HCT116 (cell line): ENCODE data around the gene DPEP3. TPM values are rescaled to one million over a fixed set of nuclear protein-coding genes. Genes with fewer than 3 reads are reported as not detected.

ENCODE experiments used
- ATAC-seq: fragments of 200-7000 bp; cut with Tn5 transposase; 2 replicates; pipeline ENCODE4 v1.9.1; 2020; ENCODE audit warnings: mild to moderate bottlenecking, moderate library complexity
- BruUV-seq: library from RNA; stranded (reverse); fragments of 400-500 nt; replicated peaks from 2 replicates; lab custom pipeline; 2021; lab: Mats Ljungman, UMichigan
- CTCF ChIA-PET: fragments of 300-600 bp; sonication (Branson Sonifier 250); formaldehyde crosslinking; loops from one replicate; lab custom pipeline; 2021; ENCODE audit warnings: antibody characterized with exemption; lab: Charles Lee
- POLR2A ChIA-PET: fragments of 300-600, 350-600 bp; sonication (Branson Sonifier 250); formaldehyde crosslinking; loops from one replicate; lab custom pipeline; 2021; ENCODE audit warnings: antibody characterized with exemption; lab: Charles Lee
- RAD21 ChIA-PET, 2 experiments: fragments of 300-600 bp; sonication (Branson Sonifier 250); formaldehyde crosslinking; loops; one replicate each; lab custom pipeline; 2023; ENCODE audit warnings: low total read pairs in 2 of 2; ENCODE audit not compliant: uncharacterized antibody in 2 of 2, unreplicated experiment in 2 of 2, low non-redundant PET in 1 of 2; lab: Charles Lee
- DNase-seq: peaks from one replicate; pipeline ENCODE4 v3.0.0-alpha.2; 2010; ENCODE audit warnings: low read depth, low spot score
- H2AFZ ChIP-seq: fragments of 200-600 bp; shearing (Covaris generic), sonication (generic); 2 replicates; pipeline ENCODE4 v1.6.1; 2017; ENCODE audit warnings: low read depth, mixed run types, mixed read lengths, antibody characterized with exemption, low read length; ENCODE audit not compliant: poor library complexity, severe bottlenecking
- H3K27ac ChIP-seq: 2 replicates; pipeline ENCODE4 v1.5.1; 2012; ENCODE audit warnings: low read depth, low read length
- H3K27me3 ChIP-seq: fragments of 200-600 bp; sonication (generic); 2 replicates; pipeline ENCODE4 v1.6.1; 2016; ENCODE audit warnings: mixed run types, low read length, mixed read lengths; ENCODE audit not compliant: insufficient read depth
- H3K36me3 ChIP-seq, 2 experiments: fragments of 200-500 bp in 1 of 2; fragments of 200-600 bp in 1 of 2; sonication (Bioruptor generic) in 1 of 2; sonication (generic) in 1 of 2; 2 replicates each; pipeline versions ENCODE4 v1.5.1 to v1.6.1; 2014 to 2016; ENCODE audit warnings: low read length in 2 of 2, inconsistent platforms in 1 of 2, mixed read lengths in 1 of 2, mixed run types in 1 of 2; ENCODE audit not compliant: insufficient read depth in 2 of 2, control insufficient read depth in 1 of 2
- H3K4me1 ChIP-seq, 2 experiments: fragments of 200-600 bp in 1 of 2; sonication (generic) in 1 of 2; 2 replicates each; pipeline versions ENCODE4 v1.5.1 to v1.6.1; 2012 to 2017; ENCODE audit warnings: low read length in 2 of 2, inconsistent platforms in 1 of 2, mild to moderate bottlenecking in 1 of 2, mixed read lengths in 1 of 2, mixed run types in 1 of 2, moderate library complexity in 1 of 2; ENCODE audit not compliant: insufficient read depth in 2 of 2, control insufficient read depth in 1 of 2
- H3K4me2 ChIP-seq: fragments of 200-600 bp; sonication (generic); 2 replicates; pipeline ENCODE4 v1.6.1; 2017; ENCODE audit warnings: mixed run types, low read length, mixed read lengths
- H3K4me3 ChIP-seq, 2 experiments: fragments of 200-600 bp in 1 of 2; sonication (generic) in 1 of 2; replicated peaks in 1 of 2; 2 replicates each; pipeline ENCODE4 v1.5.1; 2011 to 2016; ENCODE audit warnings: low read length in 2 of 2, control low read depth in 1 of 2, low read depth in 1 of 2, mild to moderate bottlenecking in 1 of 2, mixed read lengths in 1 of 2, mixed run types in 1 of 2
- H3K79me2 ChIP-seq: fragments of 200-600 bp; sonication (generic); 2 replicates; pipeline ENCODE4 v1.6.1; 2017; ENCODE audit warnings: mild to moderate bottlenecking, mixed run types, low read length, moderate library complexity, mixed read lengths; ENCODE audit not compliant: insufficient read depth
- H3K9ac ChIP-seq: fragments of 200-600 bp; sonication (generic); 2 replicates; pipeline ENCODE4 v1.6.1; 2016; ENCODE audit warnings: low read length, mixed read lengths
- H3K9me2 ChIP-seq: fragments of 200-600 bp; sonication (generic), shearing (Covaris generic); 2 replicates; pipeline ENCODE4 v1.6.1; 2017; ENCODE audit warnings: mixed run types, mild to moderate bottlenecking, moderate library complexity; ENCODE audit not compliant: insufficient read depth
- H3K9me3 ChIP-seq, 2 experiments: fragments of 200-500 bp in 1 of 2; fragments of 200-600 bp in 1 of 2; sonication (Bioruptor generic) in 1 of 2; sonication (generic) in 1 of 2; 2 replicates each; pipeline ENCODE4 v1.6.1; 2014 to 2017; ENCODE audit warnings: low read length in 2 of 2, mixed read lengths in 2 of 2, inconsistent platforms in 1 of 2, low read depth in 1 of 2, mild to moderate bottlenecking in 1 of 2, mixed run types in 1 of 2, moderate library complexity in 1 of 2; ENCODE audit not compliant: control insufficient read depth in 1 of 2, insufficient read depth in 1 of 2
- H4K20me1 ChIP-seq: fragments of 200-600 bp; sonication (generic), shearing (Covaris generic); 2 replicates; pipeline ENCODE4 v1.6.1; 2017; ENCODE audit warnings: mixed run types, mild to moderate bottlenecking, moderate library complexity; ENCODE audit not compliant: insufficient read depth
- CEBPB ChIP-seq: IDR thresholded peaks from 2 replicates; pipeline ENCODE4 v1.6.1; 2012; ENCODE audit warnings: low read depth
- EGR1 ChIP-seq: IDR thresholded peaks from 2 replicates; pipeline ENCODE4 v1.6.1; 2012; ENCODE audit warnings: low read depth
- ELF1 ChIP-seq: IDR thresholded peaks from 2 replicates; pipeline ENCODE4 v1.6.1; 2012; ENCODE audit warnings: low read depth, borderline replicate concordance
- JUND ChIP-seq: IDR thresholded peaks from 2 replicates; pipeline ENCODE4 v1.6.1; 2012
- RAD21 ChIP-seq: IDR thresholded peaks from 2 replicates; pipeline ENCODE4 v1.6.1; 2012; ENCODE audit warnings: low read depth, mild to moderate bottlenecking
- REST ChIP-seq: IDR thresholded peaks from 2 replicates; pipeline ENCODE4 v1.6.1; 2012; ENCODE audit warnings: low read depth
- SIN3A ChIP-seq: IDR thresholded peaks from 2 replicates; pipeline ENCODE4 v1.6.1; 2012; ENCODE audit warnings: low read depth
- SRF ChIP-seq: IDR thresholded peaks from 2 replicates; pipeline ENCODE4 v1.6.1; 2012; ENCODE audit warnings: low read depth
- TCF7L2 ChIP-seq: IDR thresholded peaks from 2 replicates; pipeline ENCODE4 v1.7.0; 2011; ENCODE audit warnings: borderline replicate concordance, inconsistent platforms; ENCODE audit not compliant: insufficient read depth, insufficient read length; ENCODE audit errors: extremely low read depth
- YY1 ChIP-seq: IDR thresholded peaks from 2 replicates; pipeline ENCODE4 v1.6.1; 2011; ENCODE audit warnings: low read length, low read depth, moderate library complexity, mild to moderate bottlenecking; ENCODE audit not compliant: insufficient replicate concordance; ENCODE audit errors: extremely low read depth
- ZBTB33 ChIP-seq: IDR thresholded peaks from 2 replicates; pipeline ENCODE4 v1.6.1; 2011; ENCODE audit warnings: mild to moderate bottlenecking, low read length, moderate library complexity; ENCODE audit not compliant: insufficient replicate concordance; ENCODE audit errors: extremely low read depth
- intact Hi-C: fragments of 100-400 bp; cut with micrococcal nuclease; formaldehyde crosslinking; loops from 2 replicates; pipeline ENCODE4 v1.10.0; 2022
- total RNA-seq: library from RNA; stranded (reverse); gene quantifications from one replicate; pipeline ENCODE4 v1.2.1, GENCODE V29; 2021; ENCODE audit not compliant: unreplicated experiment
- TF ChIP-seq, protein P1 (sequence below), 3 experiments: fragments of 200-600 bp in 1 of 3; sonication (generic) in 1 of 3; IDR thresholded peaks in 2 of 3; conservative IDR thresholded peaks in 1 of 3; 2 replicates each; pipeline ENCODE4 v1.5.1; 2012 to 2017; ENCODE audit warnings: low read depth in 2 of 3, low read length in 2 of 3, antibody characterized with exemption in 1 of 3, borderline replicate concordance in 1 of 3, control low read depth in 1 of 3, mild to moderate bottlenecking in 1 of 3, mixed read lengths in 1 of 3, mixed run types in 1 of 3, moderate library complexity in 1 of 3; ENCODE audit not compliant: insufficient read depth in 1 of 3

DPEP3 gene
- total RNA-seq, 1 experiment from 2014 or later: not detected

DNA sequence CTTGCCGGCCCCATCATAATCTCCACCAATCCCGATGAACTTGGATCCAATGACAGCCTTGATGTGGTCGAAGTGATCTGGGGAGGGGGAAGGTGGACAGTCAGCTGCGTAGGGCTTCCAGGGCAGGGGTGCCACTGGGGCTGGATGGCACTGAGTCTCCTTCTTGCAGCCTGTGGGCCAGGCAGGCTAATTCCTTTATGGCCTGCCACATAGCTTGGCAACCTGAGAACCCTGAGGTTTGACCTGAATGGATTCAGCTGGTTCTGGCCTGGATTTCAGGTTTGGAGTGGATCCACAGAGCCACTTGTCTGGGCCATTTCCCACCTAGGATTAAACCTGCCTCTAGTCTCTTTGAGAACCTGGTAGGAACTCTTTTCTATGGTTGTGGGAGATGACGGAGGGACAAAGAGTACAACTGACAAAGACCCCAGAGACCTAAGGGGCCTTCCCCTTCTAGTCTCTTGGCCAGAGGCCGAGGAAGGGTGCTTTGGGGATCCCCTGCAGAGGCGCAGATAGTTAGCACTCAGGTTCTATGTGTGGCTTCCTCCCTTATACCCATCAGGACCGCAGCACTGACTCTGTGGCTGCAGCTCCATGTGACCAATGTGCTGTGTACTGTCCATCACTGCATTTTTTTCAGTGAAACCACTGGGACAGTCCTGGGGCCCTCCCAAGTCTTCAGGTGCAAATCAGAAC, 9.2 kb upstream of the DPEP3 start (continued):
- TF ChIP-seq REST: no peak
- TF ChIP-seq TCF7L2: no peak

GRCh38 chr16:67988675-67989074, 8.4 kb upstream of the DPEP3 start:
- no peak overlapping the region for H3K27ac ChIP-seq
- H4K20me1 ChIP-seq: no peaks in the 10 kb centered on the region
- no peaks in the 10 kb centered on the region for H3K36me3 ChIP-seq
- DNase-seq (no peak), ATAC-seq (no peak)
- ChIA-PET POLR2A (no interaction called here), RAD21 (no interaction called here), CTCF (no interaction called here)
- no peaks in the 10 kb centered on the region for H3K9me3 ChIP-seq
- no TSS peak for BruUV-seq
- no peak overlapping the region for H3K4me2 ChIP-seq
- no peaks in the 10 kb centered on the region for H3K9me2 ChIP-seq
- no peak overlapping the region for H2AFZ ChIP-seq
- intact Hi-C loops: no loop called here
- H3K4me1 ChIP-seq: peaks cover 5 to 9% of the 10 kb centered on the region in 2 experiments; a peak in 3 of 4 replicates
- no peaks in the 10 kb centered on the region for H3K79me2 ChIP-seq
- H3K9ac ChIP-seq: no peak overlapping the region
- no peaks in the 10 kb centered on the region for H3K27me3 ChIP-seq
- H3K4me3 ChIP-seq: no peak overlapping the region
- TF ChIP-seq, protein P1, sequence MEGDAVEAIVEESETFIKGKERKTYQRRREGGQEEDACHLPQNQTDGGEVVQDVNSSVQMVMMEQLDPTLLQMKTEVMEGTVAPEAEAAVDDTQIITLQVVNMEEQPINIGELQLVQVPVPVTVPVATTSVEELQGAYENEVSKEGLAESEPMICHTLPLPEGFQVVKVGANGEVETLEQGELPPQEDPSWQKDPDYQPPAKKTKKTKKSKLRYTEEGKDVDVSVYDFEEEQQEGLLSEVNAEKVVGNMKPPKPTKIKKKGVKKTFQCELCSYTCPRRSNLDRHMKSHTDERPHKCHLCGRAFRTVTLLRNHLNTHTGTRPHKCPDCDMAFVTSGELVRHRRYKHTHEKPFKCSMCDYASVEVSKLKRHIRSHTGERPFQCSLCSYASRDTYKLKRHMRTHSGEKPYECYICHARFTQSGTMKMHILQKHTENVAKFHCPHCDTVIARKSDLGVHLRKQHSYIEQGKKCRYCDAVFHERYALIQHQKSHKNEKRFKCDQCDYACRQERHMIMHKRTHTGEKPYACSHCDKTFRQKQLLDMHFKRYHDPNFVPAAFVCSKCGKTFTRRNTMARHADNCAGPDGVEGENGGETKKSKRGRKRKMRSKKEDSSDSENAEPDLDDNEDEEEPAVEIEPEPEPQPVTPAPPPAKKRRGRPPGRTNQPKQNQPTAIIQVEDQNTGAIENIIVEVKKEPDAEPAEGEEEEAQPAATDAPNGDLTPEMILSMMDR (IDR thresholded peaks at IDR 0.05 in 2 of 3, conservative IDR thresholded peaks at IDR 0.05 in 1 of 3; ENCODE audit: borderline replicate concordance in 1 of 3, insufficient read depth in 1 of 3, low read depth in 2 of 3, low read length in 2 of 3): no peak
- no peak for TF ChIP-seq JUND
- no peak for TF ChIP-seq RAD21
- TF ChIP-seq ELF1: no peak
- no peak for TF ChIP-seq SIN3A
- TF ChIP-seq EGR1: no peak
- TF ChIP-seq CEBPB: no peak
- TF ChIP-seq YY1: no peak
- TF ChIP-seq SRF: no peak
- TF ChIP-seq ZBTB33: no peak
- TF ChIP-seq REST: no peak
